Measurements from ENCODE around the gene TNFRSF17.
A peak's percentile ranks its signal among the peaks of the same experiment; 100 is the strongest.
"Not testable (repeated sequence)": the region's sequence is repeated elsewhere in the genome, so short reads cannot be mapped to it uniquely, and the experiment has no call there.

TNFRSF17 gene

DNA sequence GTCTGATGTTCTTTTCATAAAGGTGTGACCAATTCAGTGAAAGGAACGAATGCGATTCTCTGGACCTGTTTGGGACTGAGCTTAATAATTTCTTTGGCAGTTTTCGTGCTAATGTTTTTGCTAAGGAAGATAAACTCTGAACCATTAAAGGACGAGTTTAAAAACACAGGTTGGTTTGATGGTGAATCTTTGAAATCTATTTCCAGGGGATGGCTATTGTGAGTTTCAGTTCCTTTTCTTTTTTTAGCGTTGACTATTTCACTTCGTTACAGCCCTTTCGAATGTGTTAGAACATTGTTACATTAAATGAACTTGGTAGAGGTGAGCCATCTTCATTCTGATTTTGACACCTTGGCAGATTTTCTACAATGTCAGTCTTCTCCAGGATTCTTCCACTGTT lies 1.2 kb downstream of the TNFRSF17 start:
- TF ChIP-seq, protein P1, sequence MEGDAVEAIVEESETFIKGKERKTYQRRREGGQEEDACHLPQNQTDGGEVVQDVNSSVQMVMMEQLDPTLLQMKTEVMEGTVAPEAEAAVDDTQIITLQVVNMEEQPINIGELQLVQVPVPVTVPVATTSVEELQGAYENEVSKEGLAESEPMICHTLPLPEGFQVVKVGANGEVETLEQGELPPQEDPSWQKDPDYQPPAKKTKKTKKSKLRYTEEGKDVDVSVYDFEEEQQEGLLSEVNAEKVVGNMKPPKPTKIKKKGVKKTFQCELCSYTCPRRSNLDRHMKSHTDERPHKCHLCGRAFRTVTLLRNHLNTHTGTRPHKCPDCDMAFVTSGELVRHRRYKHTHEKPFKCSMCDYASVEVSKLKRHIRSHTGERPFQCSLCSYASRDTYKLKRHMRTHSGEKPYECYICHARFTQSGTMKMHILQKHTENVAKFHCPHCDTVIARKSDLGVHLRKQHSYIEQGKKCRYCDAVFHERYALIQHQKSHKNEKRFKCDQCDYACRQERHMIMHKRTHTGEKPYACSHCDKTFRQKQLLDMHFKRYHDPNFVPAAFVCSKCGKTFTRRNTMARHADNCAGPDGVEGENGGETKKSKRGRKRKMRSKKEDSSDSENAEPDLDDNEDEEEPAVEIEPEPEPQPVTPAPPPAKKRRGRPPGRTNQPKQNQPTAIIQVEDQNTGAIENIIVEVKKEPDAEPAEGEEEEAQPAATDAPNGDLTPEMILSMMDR (conservative IDR thresholded peaks at IDR 0.05; ENCODE audit: low read depth, low read length), result no peak

DNA sequence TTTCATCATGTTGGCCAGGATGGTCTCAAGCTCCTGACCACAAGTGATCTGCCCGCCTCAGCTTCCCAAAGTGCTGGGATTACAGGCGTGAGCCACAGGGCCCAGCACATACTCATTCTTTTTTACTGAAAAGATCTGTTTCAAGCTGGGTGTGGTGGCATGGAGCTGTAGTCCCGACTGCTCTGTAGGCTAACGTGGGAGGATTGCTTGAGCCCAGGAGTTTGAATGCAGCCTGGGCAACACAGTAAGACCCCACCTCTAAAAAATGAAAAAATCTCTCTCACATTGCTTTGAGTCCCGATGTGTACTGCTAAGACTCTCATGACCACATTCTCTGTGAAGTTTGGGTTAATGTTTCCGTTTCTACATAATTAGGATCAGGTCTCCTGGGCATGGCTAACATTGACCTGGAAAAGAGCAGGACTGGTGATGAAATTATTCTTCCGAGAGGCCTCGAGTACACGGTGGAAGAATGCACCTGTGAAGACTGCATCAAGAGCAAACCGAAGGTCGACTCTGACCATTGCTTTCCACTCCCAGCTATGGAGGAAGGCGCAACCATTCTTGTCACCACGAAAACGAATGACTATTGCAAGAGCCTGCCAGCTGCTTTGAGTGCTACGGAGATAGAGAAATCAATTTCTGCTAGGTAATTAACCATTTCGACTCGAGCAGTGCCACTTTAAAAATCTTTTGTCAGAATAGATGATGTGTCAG lies 2.3 kb downstream of the TNFRSF17 start:
- no peak for DNase-seq (ENCODE audit: low read depth)
- TF ChIP-seq, protein P1 (conservative IDR thresholded peaks at IDR 0.05; ENCODE audit: low read depth, low read length), result no peak
- H3K4me3 ChIP-seq (ENCODE audit: low read length), result no peak overlapping the region

More for the DNA sequence above, 1.2 kb downstream of the TNFRSF17 start:
- no peak for DNase-seq (ENCODE audit: low read depth)
- no peak overlapping the region for H3K4me3 ChIP-seq (ENCODE audit: low read length)

DNA sequence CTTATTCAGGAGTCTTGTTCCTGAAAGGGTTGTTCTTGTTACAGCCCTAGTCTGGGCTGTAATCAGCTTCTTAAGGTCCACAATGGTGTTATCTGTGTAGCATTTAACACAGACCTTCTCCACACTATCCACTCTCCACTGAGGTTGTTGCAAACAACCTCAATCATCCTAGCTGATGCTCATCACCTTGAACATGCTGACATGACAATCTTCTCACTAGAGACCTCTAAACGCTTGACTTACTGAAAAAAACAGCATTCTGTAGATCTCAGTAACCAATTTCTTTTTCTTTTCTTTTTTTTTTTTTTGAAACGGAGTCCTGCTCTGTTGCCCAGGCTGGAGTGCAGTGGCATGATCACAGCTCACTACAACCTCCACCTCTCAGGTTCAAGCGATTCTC lies 3.6 kb downstream of the TNFRSF17 start:
- no peak for DNase-seq (ENCODE audit: low read depth)
- TF ChIP-seq, protein P1 (conservative IDR thresholded peaks at IDR 0.05; ENCODE audit: low read depth, low read length), result no peak
- no peak overlapping the region for H3K4me3 ChIP-seq (ENCODE audit: low read length)

DNA sequence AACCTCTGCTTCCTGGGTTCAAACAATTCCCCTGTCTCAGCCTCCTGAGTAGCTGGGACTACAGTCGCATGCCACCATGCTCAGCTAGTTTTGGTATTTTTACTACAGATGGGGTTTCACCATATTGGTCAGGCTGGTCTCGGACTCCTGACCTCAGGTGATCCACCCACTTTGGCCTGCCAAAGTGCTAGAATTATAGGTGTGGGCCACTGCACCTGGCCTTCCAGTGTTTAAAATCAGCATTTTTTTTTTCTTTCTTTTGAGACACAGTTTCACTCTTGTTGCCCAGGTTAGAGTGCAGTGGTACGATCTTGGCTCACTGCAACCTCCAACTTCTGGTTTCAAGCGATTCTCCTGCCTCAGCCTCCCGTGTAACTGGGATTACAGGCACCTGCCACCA lies 5.3 kb downstream of the TNFRSF17 start:
- H3K4me3 ChIP-seq (ENCODE audit: low read length); DNase-seq (ENCODE audit: low read depth): not testable (repeated sequence)

DNA sequence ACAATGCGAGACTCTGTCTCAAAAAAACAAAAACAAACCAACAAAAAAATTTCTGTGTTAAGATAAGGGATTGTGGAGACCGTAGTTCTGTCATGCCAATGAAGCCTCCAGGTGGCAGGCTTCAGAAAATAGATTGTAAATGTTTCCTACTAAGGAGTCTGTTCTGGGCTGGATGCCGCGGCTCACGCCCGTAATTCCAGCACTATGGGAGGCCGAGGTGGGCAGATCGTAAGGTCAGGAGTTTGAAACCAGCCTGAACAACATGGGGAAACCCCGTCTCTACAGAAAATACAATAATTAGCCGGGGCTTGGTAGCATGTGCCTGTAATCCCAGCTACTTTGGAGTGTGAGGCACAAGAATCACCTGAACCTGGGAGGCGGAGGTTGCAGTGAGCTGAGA lies 7.1 kb downstream of the TNFRSF17 start:
- no peak overlapping the region for H3K4me3 ChIP-seq (ENCODE audit: low read length)
- no peak for DNase-seq (ENCODE audit: low read depth)
- TF ChIP-seq, protein P1 (conservative IDR thresholded peaks at IDR 0.05; ENCODE audit: low read depth, low read length), result peak; percentile 38

DNA sequence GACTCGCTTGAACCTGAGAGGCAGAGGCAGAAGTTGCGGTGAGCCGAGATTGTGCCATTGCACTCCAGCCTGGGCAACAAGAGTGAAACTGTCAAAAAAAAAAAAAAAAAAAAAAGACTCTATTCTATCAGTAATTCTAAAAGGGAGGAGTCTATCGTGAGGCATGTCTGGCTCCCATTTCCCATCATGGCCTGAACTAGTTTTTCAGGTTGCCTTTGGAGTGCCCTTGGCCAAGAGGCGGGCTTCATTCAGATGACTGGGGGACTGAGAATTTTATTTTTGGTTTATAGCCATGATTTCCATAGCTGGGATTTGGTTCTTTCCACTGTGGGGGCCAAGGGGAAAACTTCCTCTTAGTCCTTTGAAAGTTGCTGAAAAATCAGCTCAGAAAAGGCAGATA lies 8.1 kb downstream of the TNFRSF17 start:
- TF ChIP-seq, protein P1 (conservative IDR thresholded peaks at IDR 0.05; ENCODE audit: low read depth, low read length), result no peak
- no peak for DNase-seq (ENCODE audit: low read depth)
- H3K4me3 ChIP-seq (ENCODE audit: low read length), result no peak overlapping the region

DNA sequence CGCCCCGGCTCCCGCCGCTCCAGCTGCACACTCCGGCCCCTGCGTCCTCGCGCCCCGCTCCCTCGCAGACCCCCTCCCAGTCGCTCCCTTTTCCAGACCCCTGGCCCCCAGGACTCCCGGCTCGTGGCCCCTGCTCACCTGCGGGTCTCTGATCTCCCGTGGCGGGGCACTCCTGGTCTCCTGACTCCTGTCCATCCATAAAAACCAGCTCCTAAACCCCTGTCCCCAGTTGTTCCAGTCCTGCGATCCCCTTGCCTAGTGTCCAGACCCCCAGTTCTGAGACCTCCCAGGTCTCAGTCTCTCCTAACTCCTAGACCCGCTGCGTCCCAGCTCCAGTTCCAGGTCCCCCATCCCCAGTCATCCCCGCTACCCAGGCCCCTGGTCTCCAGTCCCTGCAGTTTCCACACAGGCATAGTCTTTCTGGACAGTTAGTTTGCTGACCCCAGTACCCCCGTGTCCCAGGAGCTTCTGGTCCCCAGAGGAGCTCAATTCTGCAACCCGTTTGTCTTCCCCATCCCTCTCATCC lies 11.9 kb downstream of the TNFRSF17 start:
- no peak for DNase-seq (ENCODE audit: low read depth)
- peak overlapping the region; percentile 95 for H3K4me3 ChIP-seq (ENCODE audit: low read length)
- TF ChIP-seq, protein P1 (conservative IDR thresholded peaks at IDR 0.05; ENCODE audit: low read depth, low read length), result no peak
